Activated naive CD4-positive, alpha-beta T cell treated with anti-CD3 and anti-CD28 coated beads, Interleukin-2, amount 50 U/mL, for 16 hours (primary cell): ENCODE data around the gene UBXN6.

Experiments
- DNase-seq: peaks from one replicate; pipeline ENCODE4 v3.0.0-alpha.2; 2020

Gene UBXN6

DNA sequence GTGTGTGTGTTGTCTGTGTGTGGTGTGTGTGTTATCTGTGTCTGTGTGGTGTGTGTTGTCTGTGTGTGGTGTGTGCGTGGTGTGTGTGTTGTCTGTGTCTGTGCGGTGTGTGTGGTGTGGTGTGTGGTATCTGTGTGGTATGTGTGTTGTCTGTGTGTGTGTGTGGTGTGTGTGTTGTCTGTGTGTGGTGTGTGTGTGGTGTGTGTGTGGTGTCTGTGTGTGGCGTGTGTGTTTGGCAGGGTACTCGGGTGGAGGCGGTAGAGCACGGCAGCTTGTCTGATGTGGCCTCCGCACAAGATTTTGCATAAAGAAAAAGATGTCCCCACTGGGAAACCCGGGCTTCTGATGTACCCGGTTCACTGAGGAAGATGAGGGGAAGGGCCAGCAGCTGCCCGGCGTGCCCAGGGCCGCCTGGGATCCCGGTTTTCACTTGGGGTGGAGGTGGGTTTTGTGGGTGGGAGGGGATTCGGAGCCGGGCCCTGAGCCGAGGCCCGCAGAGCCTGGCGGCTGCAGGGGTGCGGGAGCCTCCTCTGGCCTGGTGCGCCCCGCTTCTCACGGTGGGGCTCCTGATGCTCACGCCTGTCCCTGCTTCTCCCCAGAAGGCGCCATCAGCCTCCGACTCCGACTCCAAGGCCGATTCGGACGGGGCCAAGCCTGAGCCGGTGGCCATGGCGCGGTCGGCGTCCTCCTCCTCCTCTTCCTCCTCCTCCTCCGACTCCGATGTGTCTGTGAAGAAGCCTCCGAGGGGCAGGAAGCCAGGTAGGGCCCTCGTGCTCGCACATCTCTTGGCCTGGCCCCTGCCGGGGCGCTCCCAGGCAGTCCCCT lies 35.7 kb upstream of the UBXN6 start:
- no peak for DNase-seq

DNA sequence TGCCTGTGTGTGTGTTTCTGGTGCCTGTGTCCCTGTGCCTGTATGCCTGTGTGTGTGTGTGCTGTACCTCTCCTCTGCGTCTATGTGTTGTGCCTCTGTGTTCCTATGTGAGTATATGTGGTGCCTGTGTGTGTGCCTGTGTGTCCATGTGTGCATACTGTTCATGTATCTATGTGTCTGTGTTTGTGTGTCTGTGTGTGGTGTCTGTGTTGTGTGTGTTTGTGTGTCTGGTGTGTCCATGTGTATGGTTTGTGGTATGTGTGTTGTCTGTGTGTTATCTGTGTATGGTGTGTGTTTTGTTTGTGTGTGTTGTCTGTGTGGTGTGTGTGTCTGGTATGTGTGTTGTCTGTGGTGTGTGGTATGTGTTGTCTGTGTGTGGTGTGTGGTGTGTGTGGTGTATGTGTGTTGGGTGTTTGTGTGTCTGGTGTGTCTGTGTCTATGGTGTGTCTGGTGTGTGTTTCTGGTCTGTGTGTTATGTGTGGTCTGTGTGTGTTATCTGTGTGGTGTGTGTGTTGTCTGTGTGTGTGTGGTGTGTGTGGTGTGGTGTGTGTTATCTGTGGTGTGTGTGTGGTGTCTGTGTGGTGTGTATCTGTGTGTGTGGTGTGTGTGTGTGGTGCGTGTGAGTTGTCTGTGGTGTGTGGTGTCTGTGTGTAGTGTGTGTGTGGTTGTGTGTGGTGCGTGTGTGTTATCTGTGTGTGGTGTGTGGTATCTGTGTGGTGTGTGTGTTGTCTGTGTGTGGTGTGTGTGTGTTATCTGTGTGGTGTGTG lies 34.9 kb upstream of the UBXN6 start:
- no peak for DNase-seq

DNA sequence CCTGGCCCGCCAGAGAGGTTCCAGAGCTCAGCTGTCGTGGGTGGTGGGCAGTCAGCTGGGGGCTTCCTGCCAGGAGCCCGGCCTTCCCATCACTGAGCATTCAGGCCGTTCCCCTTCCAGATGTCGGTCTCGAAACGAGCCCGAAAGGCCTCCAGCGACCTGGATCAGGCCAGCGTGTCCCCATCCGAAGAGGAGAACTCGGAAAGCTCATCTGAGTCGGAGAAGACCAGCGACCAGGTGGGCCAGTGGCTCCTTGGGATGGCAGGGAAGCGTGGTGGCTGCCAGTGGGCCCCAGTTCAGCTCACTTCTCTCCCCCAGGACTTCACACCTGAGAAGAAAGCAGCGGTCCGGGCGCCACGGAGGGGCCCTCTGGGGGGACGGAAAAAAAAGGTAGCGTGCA lies 33.9 kb upstream of the UBXN6 start:
- DNase-seq: no peak

DNA sequence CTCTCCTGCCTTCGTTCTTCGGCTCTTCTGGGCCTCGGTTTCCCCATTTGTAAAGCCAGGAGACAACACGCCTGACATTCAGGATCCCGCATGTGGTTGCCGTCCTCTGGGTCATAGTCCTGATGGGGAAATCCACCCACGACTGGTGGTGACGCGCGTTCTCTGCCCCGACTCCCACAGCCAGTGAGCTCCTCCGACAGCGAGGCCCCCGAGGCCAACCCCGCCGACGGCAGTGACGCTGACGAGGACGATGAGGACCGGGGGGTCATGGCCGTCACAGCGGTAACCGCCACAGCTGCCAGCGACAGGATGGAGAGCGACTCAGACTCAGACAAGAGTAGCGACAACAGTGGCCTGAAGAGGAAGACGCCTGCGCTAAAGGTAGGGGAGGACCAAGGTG lies 30.9 kb upstream of the UBXN6 start:
- DNase-seq: no peak

DNA sequence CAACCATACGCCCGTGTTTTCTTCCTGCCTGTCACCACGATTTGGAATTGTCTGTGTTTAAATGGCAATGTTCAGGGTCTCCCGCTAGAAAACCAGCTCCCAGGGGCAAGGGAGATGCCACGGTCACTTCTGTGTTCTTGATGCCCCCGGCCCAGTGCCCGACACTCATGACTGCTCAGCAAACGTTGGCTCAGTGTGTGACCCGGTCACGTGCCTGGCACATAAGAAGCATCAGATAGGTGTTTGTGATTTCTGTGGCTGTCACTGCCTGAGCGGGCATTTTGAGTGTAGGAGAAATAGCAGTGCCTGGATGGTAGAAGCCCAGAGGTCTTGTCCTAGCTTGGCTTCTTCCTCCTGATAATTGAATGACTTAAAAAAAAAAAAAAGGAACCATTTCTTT lies 30.0 kb upstream of the UBXN6 start:
- no peak for DNase-seq

DNA sequence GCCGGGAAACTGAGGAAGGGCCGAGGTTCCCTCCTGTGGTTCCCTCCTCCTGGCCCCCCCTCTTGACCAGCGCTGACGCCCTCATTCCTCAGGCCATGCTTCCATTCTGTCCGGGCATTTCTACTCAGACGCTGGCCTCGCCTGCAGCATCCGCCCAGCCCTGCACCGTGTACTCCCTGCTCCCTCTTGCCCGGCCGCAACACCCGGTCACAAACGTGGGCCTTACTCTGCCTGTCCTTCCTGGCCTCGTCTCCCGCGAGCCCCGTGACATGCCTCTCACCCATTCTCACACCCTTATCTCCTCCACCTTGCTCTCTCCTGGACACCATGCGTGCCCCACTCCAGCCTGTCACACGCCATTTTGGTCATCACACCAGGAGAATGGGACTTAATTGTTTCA lies 25.8 kb upstream of the UBXN6 start:
- DNase-seq: no peak

DNA sequence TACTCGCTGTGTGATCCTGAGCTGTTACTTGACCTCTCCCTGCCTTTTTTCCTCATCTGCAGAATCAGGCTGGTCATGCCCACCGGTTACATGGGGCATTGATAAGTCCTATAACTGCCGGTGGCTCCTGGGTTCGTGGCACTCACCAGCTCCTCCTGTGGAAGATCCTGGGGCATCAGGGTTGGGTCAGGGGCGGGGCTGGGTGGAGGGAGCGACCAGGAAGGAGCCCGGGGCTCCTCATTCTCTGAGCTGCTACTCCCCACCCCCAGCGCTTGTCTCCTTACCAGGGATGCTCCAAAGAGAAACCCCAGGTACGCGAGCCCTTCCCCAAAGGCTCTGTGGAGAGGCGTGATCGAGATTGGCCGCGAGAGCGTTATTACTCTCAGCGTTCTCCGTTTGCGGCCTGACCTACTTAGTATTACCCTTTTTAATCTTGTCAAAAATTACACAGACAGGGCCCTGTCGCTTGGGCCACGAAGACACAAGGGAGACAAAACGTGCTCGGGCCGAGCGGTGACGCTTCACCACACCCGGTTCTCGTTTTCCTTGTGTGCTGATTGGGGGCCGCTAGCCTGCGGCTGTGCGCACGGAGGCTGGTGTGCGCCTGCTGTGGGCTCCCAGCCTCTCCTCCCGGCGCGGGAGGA lies 25.2 kb upstream of the UBXN6 start:
- DNase-seq: no peak

DNA sequence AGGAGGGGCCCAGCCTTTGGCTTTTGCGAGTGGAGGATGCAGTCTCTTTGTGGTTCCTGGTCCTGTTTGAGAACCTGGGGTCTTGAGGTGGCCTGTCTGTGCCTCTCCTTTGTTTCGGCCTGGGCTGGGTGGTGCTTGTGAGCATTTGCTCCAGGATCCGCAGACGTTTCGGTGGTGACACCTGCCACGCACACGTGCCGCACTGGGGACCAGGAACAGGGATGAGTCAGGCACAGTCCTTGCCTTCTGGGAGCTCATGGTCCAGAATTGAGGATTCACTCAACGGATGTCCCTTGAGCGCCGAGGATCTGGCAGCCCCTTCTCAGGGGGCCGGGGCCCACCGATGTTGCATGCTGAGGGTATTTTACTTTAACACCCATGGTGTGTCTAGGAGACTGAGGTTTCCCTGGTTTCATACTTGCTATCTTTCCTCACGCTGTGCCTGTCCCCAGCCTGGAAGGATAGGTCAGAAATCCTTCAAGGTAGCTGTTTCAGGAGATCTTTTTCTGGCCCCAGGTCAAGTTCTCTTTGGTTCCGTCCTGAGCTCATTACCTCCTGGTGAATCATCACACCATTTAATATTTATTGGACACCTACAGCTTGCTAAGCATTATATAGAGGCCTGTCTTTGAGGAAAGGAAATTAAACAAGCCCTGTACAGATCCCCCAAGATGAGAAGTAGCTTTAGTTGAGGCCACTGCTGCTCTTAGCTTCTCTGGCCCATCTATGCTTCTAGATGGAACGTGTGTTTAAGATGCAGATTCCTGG lies 19.6 kb upstream of the UBXN6 start:
- DNase-seq: no peak

DNA sequence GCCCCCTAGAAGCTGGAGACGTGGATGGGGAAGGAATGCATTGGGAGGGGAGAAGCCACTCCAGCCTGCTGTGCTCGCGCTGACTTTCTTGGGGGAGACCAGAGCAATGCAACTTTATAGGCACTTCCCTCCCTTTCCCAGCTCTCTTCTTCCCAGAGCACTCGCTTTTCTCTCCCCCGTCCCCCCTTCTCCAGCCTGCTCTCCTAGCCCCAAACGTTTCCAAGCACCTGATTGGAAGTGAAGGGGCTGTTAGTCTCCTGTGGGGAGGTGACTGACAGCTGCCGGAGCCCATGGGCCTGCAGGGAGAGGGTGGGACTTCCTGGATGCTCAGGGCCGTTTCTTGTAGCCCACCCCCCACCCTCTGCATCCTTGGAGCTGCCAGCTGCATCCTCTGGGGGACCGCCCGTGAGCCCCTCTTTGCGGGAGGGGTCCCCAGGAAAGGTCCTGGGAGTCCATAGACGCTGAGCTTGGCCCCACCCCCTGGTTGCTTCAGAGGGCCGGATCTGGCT lies 17.0 kb upstream of the UBXN6 start:
- DNase-seq: no peak

DNA sequence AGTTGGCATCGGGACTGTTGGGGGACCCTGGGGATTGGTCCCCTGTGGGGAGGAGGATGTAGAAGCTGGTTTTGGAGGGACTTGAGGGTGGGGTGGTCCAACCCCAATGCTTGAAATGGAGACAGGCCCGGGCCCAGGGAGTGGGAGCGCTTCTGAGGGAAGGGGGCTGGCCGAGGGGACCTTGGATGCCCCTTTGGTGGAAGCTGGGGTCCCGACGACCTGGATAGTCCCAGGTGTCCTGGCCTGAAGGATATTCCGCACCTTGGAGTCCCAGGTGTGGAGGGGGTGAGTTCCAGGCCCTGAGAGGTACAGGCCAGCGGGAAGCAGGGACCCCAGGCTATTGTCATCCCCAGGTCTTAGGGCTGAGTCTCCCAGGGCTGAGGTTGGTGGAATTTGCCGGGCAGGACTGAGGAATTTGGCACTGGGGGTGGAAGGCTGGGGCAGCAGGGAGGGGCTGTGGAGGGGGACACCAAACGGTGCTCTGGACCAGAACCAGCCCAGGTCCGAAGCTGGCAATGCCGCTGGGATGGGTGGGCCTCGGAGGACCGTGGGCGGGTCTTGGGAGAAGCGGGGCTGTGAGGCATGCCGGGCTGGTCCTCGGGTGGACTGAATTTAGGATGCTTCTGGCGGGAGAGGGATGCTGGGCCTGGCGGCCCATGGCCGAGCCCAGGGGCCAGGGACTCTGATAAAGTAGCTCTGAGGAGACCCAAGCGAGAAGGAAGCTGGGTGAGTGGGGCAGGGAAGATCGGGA lies 16.3 kb upstream of the UBXN6 start:
- no peak for DNase-seq

DNA sequence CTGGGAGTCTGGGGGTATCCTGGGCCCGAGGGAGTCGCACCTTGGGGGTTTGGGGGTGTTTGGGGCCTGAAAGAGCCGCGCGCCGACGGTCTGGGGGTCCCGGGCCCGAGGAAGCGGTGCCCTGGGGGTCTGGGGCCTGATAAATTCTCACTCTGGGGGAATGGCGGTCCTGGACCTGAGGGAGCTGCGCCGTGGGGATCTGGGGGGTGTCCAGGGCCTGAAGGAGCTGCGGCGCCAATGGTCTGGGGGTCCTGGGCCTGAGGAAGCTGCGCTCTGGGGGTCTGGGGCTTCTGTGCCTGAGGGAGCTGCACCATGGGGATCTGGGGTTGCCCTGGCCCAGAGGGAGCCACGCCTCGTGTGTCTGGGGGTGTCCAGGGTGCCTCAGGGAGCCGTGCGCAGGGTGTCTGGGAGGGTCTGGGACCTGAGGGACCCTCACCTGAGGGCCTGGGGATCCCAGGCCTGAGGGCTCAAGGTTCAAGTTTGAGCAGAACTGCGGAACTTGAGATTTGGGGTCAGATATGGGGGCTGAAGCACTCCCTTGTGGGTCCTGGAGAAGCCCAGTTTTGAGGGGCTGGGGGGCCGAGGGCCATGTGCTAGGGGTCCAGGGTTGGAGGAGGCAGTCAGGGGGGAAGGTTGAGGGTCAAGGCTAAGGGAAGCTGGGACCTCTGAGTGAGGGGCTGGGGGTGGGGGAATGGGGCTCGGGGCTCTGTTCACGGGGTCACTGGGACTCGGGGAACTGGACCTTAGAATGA lies 15.6 kb upstream of the UBXN6 start:
- DNase-seq: no peak

DNA sequence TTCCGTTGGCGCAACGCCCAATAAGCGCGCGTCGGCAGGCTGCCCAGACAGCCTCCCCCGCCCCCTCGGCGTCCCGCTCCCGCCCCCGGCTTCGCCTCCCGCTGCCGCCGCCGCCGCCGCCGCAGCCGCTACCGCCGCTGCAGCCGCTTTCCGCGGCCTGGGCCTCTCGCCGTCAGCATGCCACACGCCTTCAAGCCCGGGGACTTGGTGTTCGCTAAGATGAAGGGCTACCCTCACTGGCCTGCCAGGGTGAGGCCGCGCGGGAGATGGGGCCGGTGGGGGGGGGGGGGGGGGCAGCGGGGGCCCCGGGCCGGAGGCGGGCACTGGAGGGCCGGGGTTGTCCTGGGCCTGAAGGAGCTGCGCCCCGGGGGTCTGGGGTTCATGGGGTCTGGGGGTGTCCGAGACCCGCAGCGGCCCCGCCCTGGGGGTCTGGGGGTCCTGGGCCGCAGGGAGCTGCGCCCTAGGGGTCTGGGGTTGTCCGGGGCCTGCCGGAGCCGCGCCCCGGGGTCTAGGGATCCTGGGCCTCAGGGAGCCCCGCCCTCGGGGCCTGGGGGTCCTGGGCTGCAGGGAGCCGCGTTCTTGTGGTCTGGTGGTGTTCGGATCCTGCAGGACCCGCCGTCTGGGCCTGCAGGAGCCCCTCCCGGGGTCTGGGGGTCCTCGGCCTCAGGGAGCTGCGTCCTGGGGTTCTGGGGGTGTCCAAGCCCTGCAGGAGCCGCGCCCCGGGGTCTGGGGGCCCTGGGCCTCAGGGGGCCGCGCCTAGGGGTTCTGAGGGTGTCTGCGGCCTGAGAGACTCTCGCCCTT lies 14.8 kb upstream of the UBXN6 start, which contains the start of gene HDGFL2:
HDGFL2 (plus strand) TSS at position 124 of the 801 bp plus-strand sequence; CDS start at position 178, 54 bp downstream.
- DNase-seq: no peak

DNA sequence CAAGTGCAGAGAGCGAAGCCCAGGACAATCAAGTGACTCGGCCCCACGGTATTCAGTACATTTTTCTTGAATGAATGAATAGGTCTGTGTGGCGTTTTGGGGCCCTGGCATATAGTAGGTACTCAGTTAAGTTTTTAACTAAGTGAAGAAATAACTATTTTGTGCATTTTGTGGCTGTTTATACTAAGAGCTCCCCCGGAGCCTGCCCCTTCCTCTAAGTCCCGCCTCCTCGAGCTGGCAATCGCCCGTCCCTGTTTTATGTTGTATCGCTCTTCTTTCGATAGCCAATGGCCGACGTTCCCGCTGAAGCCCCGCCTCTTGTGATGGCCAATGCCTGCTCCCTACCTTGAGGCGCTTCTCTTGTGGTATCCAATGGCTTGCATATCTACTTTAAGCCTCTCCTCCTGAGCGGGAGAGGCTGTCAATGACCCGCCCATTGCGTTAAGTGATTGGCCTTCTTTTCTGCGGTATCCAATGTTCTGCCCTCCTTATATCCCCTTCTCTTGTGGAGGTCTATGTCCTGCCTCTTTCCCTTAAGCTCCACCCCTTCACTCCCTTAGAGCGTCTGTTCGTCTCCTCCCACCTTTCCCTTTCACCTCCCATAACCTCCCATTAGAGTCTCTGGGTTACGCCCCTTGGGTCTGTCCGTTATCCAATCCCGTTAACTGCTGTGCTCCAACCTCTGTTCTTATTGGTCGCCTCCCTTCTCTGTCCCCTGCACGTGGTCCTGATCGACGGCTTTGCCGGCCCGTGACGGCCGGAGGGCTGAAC lies 14.0 kb upstream of the UBXN6 start:
- DNase-seq: peak; percentile 98

DNA sequence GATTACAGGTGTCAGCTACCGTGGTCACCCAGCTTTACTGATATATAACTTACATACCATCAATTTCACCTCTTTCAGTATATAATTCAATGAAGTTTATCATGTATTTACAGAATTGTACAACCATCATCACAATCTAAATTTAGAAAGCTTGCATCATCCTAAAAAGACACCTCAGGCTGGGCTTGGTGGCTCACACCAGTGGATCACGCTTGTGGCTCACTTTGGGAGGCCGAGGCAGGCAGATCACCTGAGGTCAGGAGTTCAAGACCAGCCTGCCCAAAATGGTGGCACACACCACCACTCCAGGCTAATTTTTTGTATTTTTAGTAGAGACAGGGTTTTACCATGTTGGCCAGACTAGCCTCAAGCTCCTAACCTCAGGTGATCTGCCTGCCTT lies 10.2 kb upstream of the UBXN6 start:
- DNase-seq: no peak

DNA sequence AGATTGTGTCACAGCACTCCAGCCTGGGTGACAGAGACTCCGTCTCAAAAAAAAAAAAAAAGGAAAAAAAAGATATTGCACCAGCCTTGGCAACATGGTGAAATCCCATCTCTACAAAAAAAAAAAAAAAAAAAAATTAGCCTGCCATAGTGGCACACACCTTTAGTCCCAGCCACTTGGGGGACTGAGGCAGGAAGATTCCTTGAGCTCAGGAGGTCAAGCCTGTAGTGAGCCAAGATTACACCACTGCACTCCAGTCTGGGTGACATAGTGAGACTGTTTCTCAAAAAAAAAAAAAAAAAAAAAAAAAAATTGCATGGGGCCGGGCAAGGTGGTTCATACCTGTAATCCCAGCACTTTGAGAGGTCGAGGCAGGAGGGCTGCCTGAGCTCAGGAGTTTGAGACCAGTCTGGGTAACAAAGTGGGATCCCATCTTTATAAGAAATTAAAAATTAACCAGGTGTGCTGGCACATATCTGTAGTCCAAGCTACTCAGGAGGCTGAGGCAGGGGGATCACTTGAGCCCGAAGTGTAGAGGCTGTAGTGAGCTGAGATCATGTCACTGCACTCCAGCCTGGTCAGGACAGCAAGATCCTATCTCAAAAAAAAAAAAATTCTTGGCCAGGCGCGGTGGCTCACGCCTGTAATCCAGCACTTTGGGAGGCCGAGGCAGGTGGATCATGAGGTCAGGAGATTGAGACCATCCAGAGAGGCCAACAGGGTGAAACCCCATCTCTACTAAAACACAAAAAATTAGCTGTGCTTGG lies 7.4 kb upstream of the UBXN6 start:
- no peak for DNase-seq

DNA sequence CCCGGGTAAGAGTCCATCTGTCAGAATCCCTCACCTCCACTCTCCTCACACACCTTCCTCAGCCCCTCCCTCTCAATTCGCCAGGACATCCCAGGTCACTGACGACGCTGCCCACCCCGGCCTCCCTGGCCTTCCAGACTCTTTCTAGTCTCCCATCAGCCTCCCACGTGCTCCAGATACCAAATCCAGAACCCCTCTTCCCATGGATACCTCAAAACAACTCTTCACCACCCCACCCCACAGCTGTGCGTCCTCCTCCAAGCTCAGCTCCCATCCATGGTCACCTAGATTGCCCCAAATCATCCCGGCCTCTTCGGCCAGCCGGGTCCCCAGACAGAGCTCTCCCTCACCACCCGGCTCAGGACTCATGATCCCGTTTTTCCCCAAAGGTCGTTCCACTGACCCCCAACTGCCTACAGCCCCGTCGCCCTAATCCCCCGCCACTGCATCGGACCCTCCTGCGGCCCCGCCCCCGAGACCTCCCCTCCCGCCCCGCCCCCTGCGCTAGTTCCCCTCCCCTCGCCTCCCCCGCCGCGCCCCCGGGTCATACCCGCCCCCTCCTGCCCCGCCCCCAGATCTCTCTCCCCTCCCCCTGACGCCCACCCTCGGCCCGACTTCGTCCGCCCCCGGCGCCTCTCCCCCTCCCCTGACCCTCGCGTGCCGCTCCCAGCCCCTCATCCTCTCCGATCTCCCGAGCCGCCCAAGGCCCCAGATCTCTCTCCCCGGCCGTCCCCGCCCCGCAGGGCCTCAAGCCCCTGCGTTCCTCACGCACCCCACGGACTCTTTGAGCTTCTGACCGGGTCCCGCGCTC lies 546 bp downstream of the UBXN6 start:
- DNase-seq: peak; percentile 49

DNA sequence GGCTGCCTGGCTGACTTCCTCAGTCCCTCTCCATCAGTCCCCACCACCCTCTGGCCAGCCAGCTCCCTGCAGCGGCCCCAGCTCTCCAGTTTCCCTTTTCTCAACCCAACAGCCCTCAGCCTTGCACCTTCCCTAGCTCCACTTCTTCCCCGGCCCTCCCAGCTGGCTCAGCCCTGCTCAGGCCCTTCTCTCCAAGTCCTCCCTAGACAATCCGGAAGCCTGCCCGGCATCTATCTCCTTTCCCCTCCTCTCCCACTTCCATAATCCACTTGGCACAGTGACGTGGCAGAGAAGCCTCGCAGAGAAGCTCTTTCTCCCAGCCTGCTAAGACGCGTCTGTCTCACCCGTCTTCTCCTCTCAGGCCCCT lies 1.1 kb downstream of the UBXN6 start:
- DNase-seq: no peak
